Calu3 (cell line): Measurements from ENCODE around the gene SYNPO2. TPM values are rescaled to one million over a fixed set of nuclear protein-coding genes. Genes with fewer than 3 reads are reported as not detected.

ENCODE experiments used
- BruUV-seq: library from RNA; stranded (reverse); fragments of 400-500 nt; replicated peaks from 2 replicates; lab custom pipeline; 2021; lab: Mats Ljungman, UMichigan
- CTCF ChIA-PET: fragments of 300-600 bp; sonication (Branson Sonifier 250); formaldehyde crosslinking; loops from one replicate; lab custom pipeline; 2022; ENCODE audit warnings: antibody characterized with exemption; lab: Charles Lee
- DNase-seq: peaks from one replicate; pipeline ENCODE4 v3.0.0; 2022
- H3K27ac Mint-ChIP-seq: one replicate; pipeline ENCODE4 v1.8.0; 2022; ENCODE audit warnings: mixed read lengths; ENCODE audit not compliant: unreplicated experiment
- H3K27me3 Mint-ChIP-seq: one replicate; pipeline ENCODE4 v1.8.0; 2022; ENCODE audit warnings: mixed read lengths; ENCODE audit not compliant: unreplicated experiment
- H3K36me3 Mint-ChIP-seq: one replicate; pipeline ENCODE4 v1.8.0; 2022; ENCODE audit warnings: mild to moderate bottlenecking, moderate library complexity, mixed read lengths; ENCODE audit not compliant: insufficient read depth, unreplicated experiment
- H3K4me1 Mint-ChIP-seq: one replicate; pipeline ENCODE4 v1.8.0; 2022; ENCODE audit warnings: mild to moderate bottlenecking, low read depth, mixed read lengths; ENCODE audit not compliant: unreplicated experiment
- H3K4me3 Mint-ChIP-seq: one replicate; pipeline ENCODE4 v1.8.0; 2022; ENCODE audit warnings: mild to moderate bottlenecking, low read depth, moderate library complexity, mixed read lengths; ENCODE audit not compliant: unreplicated experiment
- H3K9me3 Mint-ChIP-seq: one replicate; pipeline ENCODE4 v1.8.0; 2022; ENCODE audit warnings: low read depth, mixed read lengths; ENCODE audit not compliant: unreplicated experiment
- CTCF ChIP-seq: fragments of 200-600 bp; IDR thresholded peaks from one replicate; pipeline ENCODE4 v1.8.0; 2022; ENCODE audit warnings: antibody characterized with exemption; ENCODE audit not compliant: unreplicated experiment
- intact Hi-C: fragments of 100-400 bp; cut with micrococcal nuclease; formaldehyde crosslinking; loops from one replicate; pipeline ENCODE4 v1.10.0; 2022; ENCODE audit not compliant: unreplicated experiment
- total RNA-seq: library from RNA; stranded (reverse); gene quantifications from 2 replicates; pipeline ENCODE4 v1.2.3, GENCODE V29; 2022

The SYNPO2 gene
- total RNA-seq, 1 experiment from 2014 or later: 0.17 TPM

GRCh38 chr4:119032921-119033685, 144.4 kb downstream of the SYNPO2 start:
- Mint-ChIP-seq H3K4me1 (no peaks in the 10 kb centered on the region), H3K36me3 (no peaks in the 10 kb centered on the region), H3K9me3 (no peaks in the 10 kb centered on the region), H3K27me3 (no peaks in the 10 kb centered on the region), H3K4me3 (no peak overlapping the region), H3K27ac (no peak overlapping the region)
- no peak for TF ChIP-seq CTCF
- intact Hi-C loops: no loop called here
- CTCF ChIA-PET: no interaction called here
- DNase-seq: no peak
- BruUV-seq: no TSS peak

GRCh38 chr4:119034276-119035008, 145.8 kb downstream of the SYNPO2 start:
- no peaks in the 10 kb centered on the region for H3K27me3 Mint-ChIP-seq
- no TSS peak for BruUV-seq
- H3K36me3 Mint-ChIP-seq: no peaks in the 10 kb centered on the region
- intact Hi-C loops: no loop called here
- no peak overlapping the region for H3K27ac Mint-ChIP-seq
- CTCF ChIA-PET: no interaction called here
- H3K4me1 Mint-ChIP-seq: no peaks in the 10 kb centered on the region
- DNase-seq: no peak
- no peaks in the 10 kb centered on the region for H3K9me3 Mint-ChIP-seq
- no peak overlapping the region for H3K4me3 Mint-ChIP-seq
- no peak for TF ChIP-seq CTCF

- H3K27me3 Mint-ChIP-seq: no peaks in the 10 kb centered on the region
- no peak for DNase-seq
- H3K9me3 Mint-ChIP-seq: no peaks in the 10 kb centered on the region
- no peak overlapping the region for H3K27ac Mint-ChIP-seq
- H3K4me3 Mint-ChIP-seq: no peak overlapping the region
- intact Hi-C loops: no loop called here
- no peak for TF ChIP-seq CTCF
- H3K36me3 Mint-ChIP-seq: no peaks in the 10 kb centered on the region
- no TSS peak for BruUV-seq
- CTCF ChIA-PET: no interaction called here
- no peaks in the 10 kb centered on the region for H3K4me1 Mint-ChIP-seq
These were observed 147.5 kb downstream of the SYNPO2 start for GRCh38 chr4:119035951-119036737.

GRCh38 chr4:119037709-119038108, 149.1 kb downstream of the SYNPO2 start:
- H3K36me3 Mint-ChIP-seq: no peaks in the 10 kb centered on the region
- no peak overlapping the region for H3K4me3 Mint-ChIP-seq
- H3K27ac Mint-ChIP-seq: no peak overlapping the region
- BruUV-seq: no TSS peak
- no peaks in the 10 kb centered on the region for H3K27me3 Mint-ChIP-seq
- H3K4me1 Mint-ChIP-seq: peaks cover 2% of the 10 kb centered on the region
- TF ChIP-seq CTCF: no peak
- DNase-seq: no peak
- H3K9me3 Mint-ChIP-seq: no peaks in the 10 kb centered on the region
- CTCF ChIA-PET: interaction anchor here (0.6 kb wide), 1 partner anchor 221 kb away, joined by 3 read pairs; no protein-coding TSS in a partner anchor
- intact Hi-C loops: no loop called here
